Lung microvascular endothelial cell (primary cell): ENCODE data around the gene CTNNA3. TPM values are rescaled to one million over a fixed set of nuclear protein-coding genes. Genes with fewer than 3 reads are reported as not detected.

ENCODE experiments used
- DNase-seq, 2 donors: peaks; one replicate each; pipeline versions ENCODE4 v3.0.0 to v3.0.0-alpha.2; 2010; ENCODE audit warnings: low read depth in 2 of 2
- total RNA-seq: library from RNA; depleted of rRNA; stranded (reverse); fragments of >200 nt; gene quantifications from 2 replicates; pipeline ENCODE4 v1.2.1, GENCODE V29; 2014

CTNNA3 gene
- total RNA-seq, 1 donor from 2014 or later = not detected

DNA sequence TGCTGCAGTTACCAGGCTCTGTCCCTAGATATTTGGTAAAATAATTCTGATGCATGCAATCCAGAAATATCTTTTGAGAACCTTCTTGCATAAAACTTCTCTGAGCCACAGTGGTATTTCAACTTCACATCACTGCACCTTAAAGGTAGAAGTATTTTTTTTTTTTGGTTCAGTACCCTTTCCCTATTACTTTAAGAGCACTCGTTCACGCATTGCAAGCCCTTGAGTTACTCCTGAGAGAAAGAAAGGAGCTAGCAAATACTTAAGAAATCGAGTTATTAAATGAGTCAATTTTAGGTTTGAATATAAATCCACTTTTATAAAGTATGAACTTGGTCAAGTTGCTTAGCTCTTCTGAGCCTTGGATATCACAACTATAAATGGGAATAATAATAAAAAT is 1377.2 kb downstream of the CTNNA3 start:
- no peak for DNase-seq

DNA sequence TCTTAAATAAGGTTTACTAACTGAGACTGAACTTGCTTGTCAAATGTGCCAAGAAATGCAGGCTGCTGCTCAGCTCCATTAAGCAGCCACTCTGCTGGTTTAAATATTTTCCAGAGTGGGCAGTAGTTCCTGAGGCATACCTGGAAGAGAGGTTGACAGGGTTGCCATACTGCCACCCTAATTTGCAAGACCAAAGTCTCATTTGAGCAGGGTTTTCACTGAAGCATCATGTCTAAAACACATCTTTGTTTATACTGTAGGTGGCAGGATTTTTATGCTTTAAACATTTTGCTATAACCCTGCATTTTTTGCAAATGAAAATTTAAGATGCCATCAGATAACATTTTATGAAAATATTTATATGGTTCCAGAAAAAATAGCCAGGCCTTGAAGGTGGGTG is 1388.2 kb downstream of the CTNNA3 start:
- no peak for DNase-seq

DNA sequence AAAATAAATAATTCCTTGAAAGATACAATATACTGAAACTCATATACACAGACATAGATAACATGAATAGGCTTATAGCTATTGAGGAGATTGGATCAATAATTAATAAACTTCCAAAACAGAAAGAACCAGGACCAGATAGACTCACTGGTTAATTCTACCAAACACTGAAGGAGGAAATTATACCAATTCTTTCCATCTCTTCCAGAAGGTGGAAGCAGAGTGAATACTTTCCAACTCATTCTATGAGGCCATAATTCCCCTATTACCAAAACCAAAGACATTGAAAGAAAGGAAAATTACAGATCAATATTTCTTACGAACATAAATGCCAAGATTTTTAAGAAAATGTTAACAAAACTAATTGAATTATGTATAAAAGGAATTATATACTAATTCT is 1394.9 kb downstream of the CTNNA3 start:
- DNase-seq = no peak

DNA sequence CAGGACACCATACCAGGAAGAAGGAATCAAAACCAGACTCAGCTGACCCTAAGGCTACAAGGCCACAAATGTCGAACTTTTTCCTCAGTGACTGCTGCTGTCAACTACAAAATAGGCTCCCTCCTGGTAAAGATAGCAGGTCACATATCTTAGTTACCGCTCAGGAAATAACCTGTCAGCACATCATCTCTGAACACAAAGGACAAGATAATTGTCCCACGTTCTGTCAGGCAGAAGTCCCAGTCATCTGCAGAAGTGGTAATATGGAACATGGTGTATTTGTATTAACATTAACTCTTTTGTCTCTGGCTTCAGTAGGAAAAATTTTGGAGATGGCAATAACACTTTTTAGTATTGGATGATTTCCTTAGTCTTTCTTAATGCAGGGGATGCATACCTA is 1400.4 kb downstream of the CTNNA3 start:
- DNase-seq = no peak

DNA sequence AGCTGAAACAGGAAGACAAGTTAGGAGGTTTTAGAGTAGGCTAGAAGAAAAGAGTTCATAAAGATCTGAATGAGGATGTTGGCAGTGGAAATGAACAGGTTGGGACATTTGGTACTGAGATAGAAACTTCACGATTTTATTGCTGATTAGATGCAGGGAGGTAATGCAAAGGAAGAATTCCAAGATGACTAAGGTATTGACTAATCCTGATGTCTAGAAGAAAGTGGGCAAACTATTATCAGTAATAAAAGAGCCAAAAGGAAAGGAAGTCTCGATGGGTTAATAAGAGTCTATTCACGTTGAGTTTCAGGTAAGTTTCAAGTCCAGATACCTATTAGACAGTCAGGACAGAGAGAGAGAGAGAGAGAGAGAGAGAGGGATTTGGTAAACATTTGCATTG is 1401.5 kb downstream of the CTNNA3 start:
- DNase-seq = no peak

DNA sequence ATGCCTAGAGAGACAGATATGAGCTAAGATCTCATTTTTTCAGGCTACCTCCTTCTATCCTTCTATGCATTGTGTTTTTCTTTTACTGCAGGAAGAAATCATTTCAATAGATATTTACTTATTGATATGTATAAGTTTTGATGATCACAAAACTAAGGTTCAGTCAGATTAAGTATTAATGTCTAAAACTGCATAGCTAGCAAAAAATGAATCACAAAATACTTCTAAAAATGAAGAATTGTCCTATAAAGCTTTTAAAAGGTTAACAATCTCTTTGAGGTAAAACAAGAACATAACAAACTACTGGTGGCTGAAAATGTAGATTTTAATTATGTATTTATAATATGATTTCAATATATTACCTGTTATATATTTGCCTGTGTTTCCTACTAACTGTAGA is 1403.1 kb downstream of the CTNNA3 start:
- no peak for DNase-seq

DNA sequence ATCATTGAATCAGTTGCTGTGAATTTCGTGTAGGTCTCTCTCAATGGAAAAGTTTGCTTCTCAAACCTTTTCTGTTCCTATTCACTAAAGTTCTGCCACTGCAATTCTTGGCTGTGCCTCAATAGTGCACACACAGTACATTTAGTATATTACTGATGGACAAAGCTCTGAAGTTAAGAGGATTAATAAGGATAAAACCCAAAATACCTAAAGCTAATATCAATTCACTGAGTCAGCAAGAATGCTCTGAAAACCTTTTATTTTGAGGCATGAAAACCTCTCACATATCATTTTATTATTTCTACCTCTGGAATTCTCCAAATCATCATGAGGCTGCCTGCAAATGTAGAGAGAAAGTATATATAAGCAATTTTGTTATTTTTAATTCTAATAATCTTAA is 1403.5 kb downstream of the CTNNA3 start:
- no peak for DNase-seq

DNA sequence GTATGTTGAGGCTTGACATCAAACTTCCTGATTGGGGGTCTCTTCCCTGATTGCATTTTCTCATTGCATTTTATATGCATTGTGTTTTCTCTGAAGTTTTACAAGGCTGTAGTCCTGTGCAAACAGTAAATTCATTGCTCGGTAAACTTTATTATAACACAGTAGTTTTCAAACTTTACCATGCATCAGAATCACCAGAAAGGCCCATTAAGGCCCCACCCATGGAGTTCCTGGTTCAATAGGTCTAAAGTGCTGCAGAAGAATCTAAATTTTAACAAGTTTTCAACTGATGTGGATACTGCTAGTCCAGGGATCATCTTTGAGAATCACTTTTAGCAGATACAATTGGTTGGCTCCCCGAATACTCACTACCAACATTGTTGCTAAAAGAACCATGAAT is 1404.9 kb downstream of the CTNNA3 start:
- no peak for DNase-seq

DNA sequence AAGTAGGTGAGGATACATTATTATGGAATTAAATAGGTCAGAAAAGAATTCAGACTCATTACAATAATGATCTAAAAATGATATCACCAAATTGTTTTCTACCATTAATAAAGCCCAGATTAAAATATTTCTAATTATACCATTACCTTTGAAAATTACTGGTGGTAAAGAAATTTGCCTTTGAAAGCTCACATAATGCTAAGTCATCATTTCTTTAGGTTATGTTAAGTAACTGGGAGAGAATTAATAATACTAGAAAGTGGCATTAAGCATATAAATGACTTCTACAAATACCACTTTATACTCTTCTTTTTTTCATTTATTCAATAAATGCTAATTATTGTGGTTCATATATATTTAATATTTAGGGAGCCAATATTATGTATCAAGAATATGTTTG is 1411.4 kb downstream of the CTNNA3 start:
- no peak for DNase-seq

DNA sequence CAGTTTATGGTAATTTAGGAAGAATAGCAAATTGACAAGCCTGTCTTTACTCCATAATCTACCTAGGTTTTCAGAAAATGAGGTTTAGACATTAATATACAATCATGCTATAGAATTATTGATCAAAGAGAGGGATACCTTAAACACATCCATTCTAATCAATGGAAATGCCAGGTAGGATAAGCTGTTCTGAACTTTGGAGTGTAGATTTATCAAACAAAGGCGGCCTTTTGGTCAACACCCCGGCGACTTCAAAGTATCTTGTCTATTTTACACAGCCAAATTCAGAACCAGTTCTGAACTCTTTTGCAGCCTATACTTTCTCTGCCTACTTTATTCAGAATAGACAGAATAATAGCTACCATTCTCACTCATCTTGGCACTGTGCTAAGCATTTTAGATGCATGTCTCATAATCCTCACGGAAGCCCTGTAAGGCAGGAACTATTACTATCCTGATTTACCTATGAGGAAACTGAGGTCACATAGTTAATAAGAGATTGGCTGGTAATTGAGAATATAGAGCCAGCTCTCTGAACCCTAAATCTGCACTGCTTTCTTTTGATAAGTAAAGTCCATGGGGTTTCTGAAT is 1412.0 kb downstream of the CTNNA3 start:
- no peak for DNase-seq

DNA sequence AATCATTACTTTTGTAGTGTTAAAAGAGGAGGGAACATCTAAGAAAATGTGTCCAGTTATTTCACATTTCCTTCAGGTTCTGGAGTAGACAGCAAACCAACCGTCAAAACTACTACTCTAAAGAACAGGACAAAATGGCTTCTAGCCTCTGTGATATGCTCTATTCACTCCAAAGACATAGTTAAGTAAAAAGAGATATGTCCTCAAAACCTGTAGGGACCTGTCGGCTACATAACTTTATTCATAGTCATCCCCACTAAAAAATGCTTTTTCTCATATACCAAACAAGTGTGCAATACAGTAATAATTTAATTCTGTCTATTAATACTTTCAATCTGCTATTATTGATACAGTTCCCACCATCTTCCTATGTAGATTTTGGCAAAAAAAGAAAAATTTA is 1412.9 kb downstream of the CTNNA3 start:
- no peak for DNase-seq

DNA sequence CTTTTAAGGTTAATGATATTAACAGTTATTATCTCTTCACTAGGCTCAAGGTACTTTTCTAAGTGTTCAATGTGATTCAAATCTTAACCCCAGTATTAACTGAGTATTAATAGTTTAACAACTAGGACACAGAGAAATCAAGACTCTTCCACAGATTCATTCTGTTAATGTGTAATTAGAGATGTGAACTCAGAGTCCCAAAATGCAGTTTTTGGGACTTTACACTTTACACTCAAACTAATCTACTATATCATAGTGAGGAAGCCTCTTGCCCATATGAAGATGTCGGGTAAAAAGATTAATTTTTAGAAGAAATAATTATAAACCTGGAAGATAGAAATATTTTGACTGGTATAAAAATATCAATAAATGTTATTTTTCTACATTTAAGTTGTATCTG is 1414.7 kb downstream of the CTNNA3 start:
- no peak for DNase-seq

DNA sequence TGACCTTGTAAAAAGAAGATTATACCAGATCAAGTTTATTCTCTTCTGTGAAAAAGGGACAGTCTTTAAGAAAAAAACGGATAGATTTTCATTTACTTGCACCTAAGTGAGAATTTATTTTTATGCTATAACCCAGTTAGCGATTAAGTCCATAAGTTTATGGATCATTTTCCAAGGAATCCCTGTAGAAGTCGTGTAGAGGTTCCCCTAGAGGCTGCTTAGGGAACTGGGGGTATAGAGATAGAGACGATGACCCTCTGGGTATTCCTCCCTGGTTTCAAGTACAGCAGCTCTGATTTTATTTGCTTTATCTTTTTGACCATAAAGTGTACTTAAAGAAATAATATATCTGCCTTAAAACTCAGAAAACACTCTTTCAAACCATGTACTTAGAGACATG is 1418.5 kb downstream of the CTNNA3 start:
- no peak for DNase-seq

DNA sequence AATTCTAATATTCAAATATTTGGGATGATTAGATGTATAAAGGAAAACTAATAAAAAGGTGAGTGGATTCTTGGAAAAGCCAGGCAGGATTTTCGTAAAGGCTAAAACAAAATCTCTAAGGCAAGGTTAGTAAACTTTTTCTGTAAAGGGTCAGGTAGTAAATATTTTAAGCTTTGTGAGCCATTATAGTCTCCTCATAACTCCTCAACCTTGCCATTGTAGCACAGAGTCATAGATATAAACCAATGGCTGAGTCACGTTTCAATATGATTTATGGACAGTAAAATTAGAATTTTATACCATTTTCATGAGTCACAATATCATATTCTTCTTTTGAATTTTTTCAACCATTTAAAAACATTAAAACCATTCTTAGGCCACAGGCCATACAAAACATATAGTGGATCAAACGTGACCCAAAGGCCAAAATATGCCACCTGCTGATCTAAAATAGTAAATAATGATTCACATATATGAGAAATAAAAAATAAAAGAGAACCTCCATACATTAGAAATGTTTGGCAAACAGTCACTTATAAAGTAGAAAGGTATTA is 1422.0 kb downstream of the CTNNA3 start:
- DNase-seq = no peak

DNA sequence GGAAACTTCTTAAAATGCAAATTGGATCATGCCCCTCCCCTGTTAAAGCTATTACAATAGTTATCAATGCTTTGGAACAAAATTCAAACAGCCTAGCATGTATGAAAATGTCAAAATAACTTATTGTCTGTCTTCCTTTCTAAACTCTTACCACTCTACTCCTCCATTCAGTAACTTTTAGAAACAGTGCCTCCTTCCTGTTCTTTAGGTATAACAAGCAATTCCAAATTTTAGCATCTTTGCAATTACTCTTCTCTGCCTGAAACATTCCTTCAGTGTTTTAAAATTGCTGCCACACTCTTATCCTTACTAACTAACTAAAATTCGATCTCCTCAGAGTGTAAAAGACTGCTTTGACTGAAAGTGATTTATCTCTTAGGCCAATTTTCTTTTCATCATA is 1430.6 kb downstream of the CTNNA3 start:
- DNase-seq = no peak

DNA sequence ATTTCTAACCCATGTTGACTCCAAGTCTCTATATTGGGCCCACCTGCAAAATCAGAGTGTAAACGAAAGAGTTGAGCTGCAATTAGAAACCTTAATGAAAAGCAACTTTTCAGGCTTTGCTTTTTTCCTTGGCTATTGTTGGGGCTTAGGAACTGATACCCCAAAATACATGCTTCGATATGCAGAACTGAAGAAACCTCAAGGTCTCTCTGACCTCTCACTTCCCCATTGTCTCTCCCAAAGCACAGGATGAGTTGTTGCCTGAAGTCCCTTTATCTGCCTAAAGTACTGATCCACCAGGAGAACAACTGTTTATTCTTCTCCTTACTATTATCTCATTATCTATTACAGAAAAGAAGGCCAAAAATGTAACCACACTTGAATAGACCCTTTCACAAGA is 1436.2 kb downstream of the CTNNA3 start:
- DNase-seq = no peak

DNA sequence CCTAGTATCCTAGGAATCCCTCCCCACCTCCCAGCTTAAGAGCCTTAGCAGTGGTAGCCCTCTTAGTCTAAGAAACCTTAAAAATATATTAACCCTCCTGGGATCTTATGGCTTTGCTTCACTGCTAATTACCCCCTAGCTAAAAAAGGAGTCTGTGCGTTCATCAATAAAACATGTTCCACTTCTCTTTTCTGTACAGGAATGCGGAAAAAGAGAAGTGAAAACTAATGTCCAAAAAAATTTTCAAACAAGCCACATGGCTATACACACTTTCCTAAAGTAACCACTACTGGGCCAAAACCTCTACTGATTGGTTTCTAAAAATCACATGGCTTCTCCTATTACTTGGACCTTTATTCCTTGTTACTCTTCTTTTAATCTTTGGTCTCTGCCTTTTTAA is 1437.3 kb downstream of the CTNNA3 start:
- no peak for DNase-seq

DNA sequence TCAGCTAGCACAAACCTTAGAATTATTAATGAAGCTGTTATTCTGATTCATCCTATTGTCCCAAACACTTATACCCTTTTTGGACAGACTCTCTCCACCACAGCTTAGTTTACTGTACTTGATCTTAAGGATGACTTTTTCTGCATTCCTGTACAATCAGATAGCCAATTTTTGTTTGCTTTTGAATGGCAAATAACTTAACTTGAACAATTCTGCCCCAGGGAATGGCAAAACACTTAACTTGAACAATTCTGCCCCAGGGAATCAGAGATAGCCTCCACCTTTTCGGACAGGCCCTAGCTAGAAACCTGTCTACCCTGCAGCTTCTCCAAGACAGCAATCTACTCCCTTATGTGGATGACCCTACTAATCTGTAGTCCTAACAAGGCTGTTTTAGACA is 1438.2 kb downstream of the CTNNA3 start:
- no peak for DNase-seq

DNA sequence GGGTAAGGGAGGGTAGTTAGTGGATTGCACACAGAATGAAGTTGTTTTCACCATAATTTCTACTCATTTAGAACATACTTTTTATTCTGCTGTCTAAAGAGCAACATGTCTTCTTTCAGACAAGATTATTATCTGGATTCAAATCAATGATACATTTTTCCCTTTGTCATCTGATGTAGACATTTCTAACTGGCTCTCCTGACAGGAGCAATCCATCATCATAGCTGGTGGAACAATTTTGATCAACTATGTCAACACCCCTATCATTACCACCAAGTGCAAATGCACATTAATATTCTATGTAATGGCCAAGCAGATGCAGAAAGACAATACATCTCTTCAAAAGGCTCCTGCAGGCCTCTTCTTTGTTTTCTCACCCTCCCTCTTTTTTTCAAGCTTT is 1443.0 kb downstream of the CTNNA3 start:
- DNase-seq = no peak

DNA sequence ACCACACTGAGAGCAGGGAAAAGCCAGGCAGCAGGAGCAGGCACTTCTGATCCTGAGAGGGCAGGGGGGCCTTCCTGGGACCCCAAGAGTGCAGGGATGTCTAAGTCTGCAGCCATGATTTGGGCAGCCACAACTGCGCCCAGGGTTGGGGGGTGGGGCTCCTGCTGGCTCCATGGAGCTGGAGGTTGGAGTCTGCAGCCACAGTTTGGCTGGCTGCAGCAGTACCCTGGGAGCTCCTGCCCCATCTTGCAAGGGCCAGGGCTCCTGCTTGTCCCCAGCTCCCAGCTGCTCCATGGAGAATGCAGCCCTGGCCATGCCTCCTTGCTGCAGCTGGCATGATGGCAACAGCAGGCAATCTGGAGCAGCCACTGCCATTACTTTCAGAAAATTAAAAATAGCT is 1449.8 kb downstream of the CTNNA3 start:
- no peak for DNase-seq

DNA sequence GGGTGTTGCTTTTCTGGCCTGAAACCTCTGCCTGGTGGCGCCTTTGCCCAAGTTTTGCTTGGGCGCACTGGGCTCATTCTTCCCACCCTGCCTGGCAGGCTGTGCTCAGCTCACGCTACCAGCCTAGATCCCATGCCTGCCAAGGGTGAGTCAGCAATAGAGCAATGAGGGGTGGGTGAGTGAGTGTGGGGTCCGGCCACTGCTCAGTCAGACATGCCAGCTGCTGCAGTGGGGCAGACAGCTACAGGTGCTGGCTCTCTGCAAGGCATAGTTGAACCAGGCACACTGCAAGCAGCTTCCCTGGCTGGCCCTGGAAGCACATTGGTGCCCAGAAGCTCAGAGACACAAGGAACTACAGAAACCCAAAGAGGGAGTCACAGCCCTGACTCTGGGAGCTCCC is 1451.0 kb downstream of the CTNNA3 start:
- DNase-seq = no peak

DNA sequence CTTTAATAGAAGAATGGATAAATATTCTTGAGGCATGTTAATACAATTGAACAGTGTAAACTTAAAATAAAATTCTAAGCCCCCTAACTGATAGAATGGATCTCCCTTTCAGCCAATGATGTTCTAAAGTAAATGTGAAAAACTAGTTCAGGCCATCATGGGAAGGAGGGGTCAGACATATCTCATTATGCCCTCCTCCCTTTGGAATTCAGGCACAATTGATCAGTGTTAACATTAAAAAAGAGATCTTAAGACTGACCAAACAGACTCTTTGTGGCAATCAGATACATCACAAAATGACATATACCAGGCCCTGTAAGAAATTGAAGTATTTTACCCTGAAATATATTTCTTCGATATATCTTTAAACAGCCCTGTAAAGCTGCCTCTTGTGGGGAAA is 1453.1 kb downstream of the CTNNA3 start:
- no peak for DNase-seq

DNA sequence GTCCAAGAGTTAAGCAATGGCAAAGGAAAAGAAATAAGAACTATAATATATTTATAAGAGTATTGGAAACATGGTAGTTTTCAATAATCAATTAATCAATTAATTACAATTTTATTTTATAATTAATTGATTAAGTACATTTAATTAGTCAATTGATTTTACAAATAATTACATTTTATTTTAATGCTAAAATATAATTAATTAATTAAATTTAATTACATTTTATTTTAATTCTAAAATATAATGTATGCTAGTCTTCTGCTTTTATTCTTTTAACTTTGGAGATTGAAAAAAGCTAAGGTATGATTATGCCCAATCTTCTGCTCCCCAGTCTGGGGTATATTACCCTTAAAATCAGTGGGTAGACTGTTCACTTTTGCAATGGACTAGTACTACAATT is 1456.9 kb downstream of the CTNNA3 start:
- DNase-seq = no peak

DNA sequence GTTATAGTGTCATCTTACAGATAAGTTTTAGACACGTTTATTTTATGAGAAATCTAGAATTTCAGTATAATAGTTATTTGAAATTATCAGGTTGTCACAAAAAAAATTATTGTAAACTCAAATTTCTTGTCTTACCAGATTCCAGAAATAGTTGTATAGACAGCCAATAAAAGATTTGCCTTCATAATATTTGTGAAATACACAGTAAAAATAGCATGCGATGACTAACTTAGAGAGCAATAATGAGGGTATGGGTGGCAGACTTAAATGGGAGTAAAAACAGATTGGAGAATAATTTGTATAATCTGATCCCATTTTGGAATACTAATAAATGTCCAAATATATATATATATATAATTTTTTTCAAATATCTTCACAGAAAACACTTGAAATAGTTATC is 1457.7 kb downstream of the CTNNA3 start:
- no peak for DNase-seq
